Measurements from ENCODE around the gene ELMO1.
A peak's percentile ranks its signal among the peaks of the same experiment; 100 is the strongest.
"Not testable (repeated sequence)": the region's sequence is repeated elsewhere in the genome, so short reads cannot be mapped to it uniquely, and the experiment has no call there.

ELMO1 gene

GRCh38 chr7:36979810-36980248 is 468.8 kb downstream of the ELMO1 start:
- FAIRE-seq = no peak
- TF ChIP-seq POLR2AphosphoS5 (IDR thresholded peaks at IDR 0.05; ENCODE audit: low read depth, low read length) (no peak), TAF1 (IDR thresholded peaks at IDR 0.05; ENCODE audit: borderline replicate concordance, low read depth, low read length) (no peak), POLR2A (IDR thresholded peaks at IDR 0.05; ENCODE audit: low read depth, low read length) (no peak)
- no peak for DNase-seq (ENCODE audit: insufficient read length)

- TF ChIP-seq TAF1 (IDR thresholded peaks at IDR 0.05; ENCODE audit: borderline replicate concordance, low read depth, low read length) (no peak), POLR2A (IDR thresholded peaks at IDR 0.05; ENCODE audit: low read depth, low read length) (no peak), POLR2AphosphoS5 (IDR thresholded peaks at IDR 0.05; ENCODE audit: low read depth, low read length) (no peak)
- DNase-seq (ENCODE audit: insufficient read length) (no peak), FAIRE-seq (no peak)
These were observed 470.2 kb downstream of the ELMO1 start for GRCh38 chr7:36978461-36978860.

GRCh38 chr7:36977878-36978277 is 470.8 kb downstream of the ELMO1 start:
- TF ChIP-seq POLR2A (IDR thresholded peaks at IDR 0.05; ENCODE audit: low read depth, low read length) (no peak), POLR2AphosphoS5 (IDR thresholded peaks at IDR 0.05; ENCODE audit: low read depth, low read length) (no peak), TAF1 (IDR thresholded peaks at IDR 0.05; ENCODE audit: borderline replicate concordance, low read depth, low read length) (no peak)
- FAIRE-seq = no peak
- DNase-seq (ENCODE audit: insufficient read length) = no peak

GRCh38 chr7:36973534-36973933 is 475.1 kb downstream of the ELMO1 start:
- DNase-seq (ENCODE audit: insufficient read length); FAIRE-seq: not testable (repeated sequence)

- FAIRE-seq = no peak
- TF ChIP-seq POLR2AphosphoS5 (IDR thresholded peaks at IDR 0.05; ENCODE audit: low read depth, low read length) (no peak), POLR2A (IDR thresholded peaks at IDR 0.05; ENCODE audit: low read depth, low read length) (no peak), TAF1 (IDR thresholded peaks at IDR 0.05; ENCODE audit: borderline replicate concordance, low read depth, low read length) (no peak)
These were observed 476.5 kb downstream of the ELMO1 start for GRCh38 chr7:36972140-36972518.

GRCh38 chr7:36971515-36972139 is 477.0 kb downstream of the ELMO1 start:
- FAIRE-seq = no peak
- no peak for DNase-seq (ENCODE audit: insufficient read length)
- no peak for TF ChIP-seq TAF1 (IDR thresholded peaks at IDR 0.05; ENCODE audit: borderline replicate concordance, low read depth, low read length)
- TF ChIP-seq POLR2A (IDR thresholded peaks at IDR 0.05; ENCODE audit: low read depth, low read length) = no peak
- no peak for TF ChIP-seq POLR2AphosphoS5 (IDR thresholded peaks at IDR 0.05; ENCODE audit: low read depth, low read length)

More at GRCh38 chr7:36972140-36972518, 476.5 kb downstream of the ELMO1 start:
- no peak for DNase-seq (ENCODE audit: insufficient read length)

GRCh38 chr7:36970551-36971514 is 477.8 kb downstream of the ELMO1 start:
- FAIRE-seq (peak; percentile 44), DNase-seq (ENCODE audit: insufficient read length) (no peak)
- no peak for TF ChIP-seq POLR2A (IDR thresholded peaks at IDR 0.05; ENCODE audit: low read depth, low read length)
- no peak for TF ChIP-seq POLR2AphosphoS5 (IDR thresholded peaks at IDR 0.05; ENCODE audit: low read depth, low read length)
- no peak for TF ChIP-seq TAF1 (IDR thresholded peaks at IDR 0.05; ENCODE audit: borderline replicate concordance, low read depth, low read length)

GRCh38 chr7:36969376-36969775 is 479.3 kb downstream of the ELMO1 start:
- TF ChIP-seq POLR2A (IDR thresholded peaks at IDR 0.05; ENCODE audit: low read depth, low read length) (no peak), POLR2AphosphoS5 (IDR thresholded peaks at IDR 0.05; ENCODE audit: low read depth, low read length) (no peak), TAF1 (IDR thresholded peaks at IDR 0.05; ENCODE audit: borderline replicate concordance, low read depth, low read length) (no peak)
- FAIRE-seq (no peak), DNase-seq (ENCODE audit: insufficient read length) (no peak)

- TF ChIP-seq TAF1 (IDR thresholded peaks at IDR 0.05; ENCODE audit: borderline replicate concordance, low read depth, low read length) (no peak), POLR2A (IDR thresholded peaks at IDR 0.05; ENCODE audit: low read depth, low read length) (no peak), POLR2AphosphoS5 (IDR thresholded peaks at IDR 0.05; ENCODE audit: low read depth, low read length) (no peak)
- no peak for DNase-seq (ENCODE audit: insufficient read length)
- peak; percentile 62 for FAIRE-seq
These were observed 481.3 kb downstream of the ELMO1 start for GRCh38 chr7:36967387-36967786.

GRCh38 chr7:36966636-36967035 is 482.0 kb downstream of the ELMO1 start:
- FAIRE-seq = no peak
- no peak for DNase-seq (ENCODE audit: insufficient read length)
- TF ChIP-seq TAF1 (IDR thresholded peaks at IDR 0.05; ENCODE audit: borderline replicate concordance, low read depth, low read length) (no peak), POLR2AphosphoS5 (IDR thresholded peaks at IDR 0.05; ENCODE audit: low read depth, low read length) (no peak), POLR2A (IDR thresholded peaks at IDR 0.05; ENCODE audit: low read depth, low read length) (no peak)

GRCh38 chr7:36966039-36966438 is 482.6 kb downstream of the ELMO1 start:
- TF ChIP-seq POLR2AphosphoS5 (IDR thresholded peaks at IDR 0.05; ENCODE audit: low read depth, low read length) (no peak), TAF1 (IDR thresholded peaks at IDR 0.05; ENCODE audit: borderline replicate concordance, low read depth, low read length) (no peak), POLR2A (IDR thresholded peaks at IDR 0.05; ENCODE audit: low read depth, low read length) (no peak)
- DNase-seq (ENCODE audit: insufficient read length) (no peak), FAIRE-seq (no peak)

- DNase-seq (ENCODE audit: insufficient read length) (no peak), FAIRE-seq (no peak)
- TF ChIP-seq POLR2AphosphoS5 (IDR thresholded peaks at IDR 0.05; ENCODE audit: low read depth, low read length) (no peak), TAF1 (IDR thresholded peaks at IDR 0.05; ENCODE audit: borderline replicate concordance, low read depth, low read length) (no peak), POLR2A (IDR thresholded peaks at IDR 0.05; ENCODE audit: low read depth, low read length) (no peak)
These were observed 483.0 kb downstream of the ELMO1 start for GRCh38 chr7:36965625-36966024.

Data from GM12892 (cell line).